ENCODE results near the gene ARMC7.

- TF ChIP-seq CTCF (IDR thresholded peaks at IDR 0.05) = no peak
- no peak for TF ChIP-seq POLR2A (IDR thresholded peaks at IDR 0.05)
Observed at GRCh38 chr17:75093548-75094158, 16.1 kb upstream of the ARMC7 start.

Measured in testis (tissue), 2 donors.